Thyroid gland (tissue), 4 donors: ENCODE measurements around the gene PDE3B.

Source experiments
- POLR2A ChIP-seq, 2 donors: fragments of 450-650 bp; IDR thresholded peaks; one replicate each; pipeline ENCODE4 v1.6.1; 2017; ENCODE audit warnings: antibody characterized with exemption in 2 of 2, mild to moderate bottlenecking in 2 of 2, moderate library complexity in 1 of 2
- TF ChIP-seq, protein P1 (sequence below), 6 experiments: fragments of 200-600 bp in 3 of 6; fragments of 450-650 bp in 3 of 6; sonication (generic) in 3 of 6; IDR thresholded peaks; one replicate each; pipeline ENCODE4 v1.5.1; 2016 to 2019; ENCODE audit warnings: antibody characterized with exemption in 6 of 6, mild to moderate bottlenecking in 2 of 6, inconsistent platforms in 1 of 6, moderate library complexity in 1 of 6

DNA sequence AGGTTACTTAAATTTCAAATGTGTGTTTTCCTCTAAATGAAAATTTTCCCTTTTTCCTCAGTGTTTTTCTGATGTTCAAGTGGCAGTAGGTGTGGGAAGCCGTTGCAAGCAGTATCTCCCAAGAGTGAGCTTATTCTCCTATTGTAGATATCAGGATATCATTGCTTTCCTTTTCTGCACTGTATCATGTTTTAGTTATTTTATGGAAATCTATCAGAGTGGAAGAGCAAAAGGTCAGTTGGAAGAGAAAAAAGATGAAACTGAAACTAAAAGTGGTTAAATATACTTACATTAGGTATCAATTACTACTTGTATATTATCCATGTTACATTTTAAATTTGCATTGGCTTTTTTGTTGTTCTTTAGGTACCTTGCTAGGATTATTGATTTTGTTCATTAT, 57.0 kb downstream of the PDE3B start:
- TF ChIP-seq, protein P1, sequence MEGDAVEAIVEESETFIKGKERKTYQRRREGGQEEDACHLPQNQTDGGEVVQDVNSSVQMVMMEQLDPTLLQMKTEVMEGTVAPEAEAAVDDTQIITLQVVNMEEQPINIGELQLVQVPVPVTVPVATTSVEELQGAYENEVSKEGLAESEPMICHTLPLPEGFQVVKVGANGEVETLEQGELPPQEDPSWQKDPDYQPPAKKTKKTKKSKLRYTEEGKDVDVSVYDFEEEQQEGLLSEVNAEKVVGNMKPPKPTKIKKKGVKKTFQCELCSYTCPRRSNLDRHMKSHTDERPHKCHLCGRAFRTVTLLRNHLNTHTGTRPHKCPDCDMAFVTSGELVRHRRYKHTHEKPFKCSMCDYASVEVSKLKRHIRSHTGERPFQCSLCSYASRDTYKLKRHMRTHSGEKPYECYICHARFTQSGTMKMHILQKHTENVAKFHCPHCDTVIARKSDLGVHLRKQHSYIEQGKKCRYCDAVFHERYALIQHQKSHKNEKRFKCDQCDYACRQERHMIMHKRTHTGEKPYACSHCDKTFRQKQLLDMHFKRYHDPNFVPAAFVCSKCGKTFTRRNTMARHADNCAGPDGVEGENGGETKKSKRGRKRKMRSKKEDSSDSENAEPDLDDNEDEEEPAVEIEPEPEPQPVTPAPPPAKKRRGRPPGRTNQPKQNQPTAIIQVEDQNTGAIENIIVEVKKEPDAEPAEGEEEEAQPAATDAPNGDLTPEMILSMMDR (IDR thresholded peaks at IDR 0.05): no peak
- TF ChIP-seq POLR2A (IDR thresholded peaks at IDR 0.05): no peak
